Activated CD4-positive, alpha-beta T cell treated with anti-CD3 and anti-CD28 coated beads, Interleukin-2, amount 50 U/mL, for 16 hours (primary cell): ENCODE data around the gene WDR26.
"Not testable (repeated sequence)": the region's sequence is repeated elsewhere in the genome, so short reads cannot be mapped to it uniquely, and the experiment has no call there.

ENCODE experiments used
- DNase-seq: peaks from one replicate; pipeline ENCODE4 v3.0.0-alpha.2; 2020

Gene WDR26

DNA sequence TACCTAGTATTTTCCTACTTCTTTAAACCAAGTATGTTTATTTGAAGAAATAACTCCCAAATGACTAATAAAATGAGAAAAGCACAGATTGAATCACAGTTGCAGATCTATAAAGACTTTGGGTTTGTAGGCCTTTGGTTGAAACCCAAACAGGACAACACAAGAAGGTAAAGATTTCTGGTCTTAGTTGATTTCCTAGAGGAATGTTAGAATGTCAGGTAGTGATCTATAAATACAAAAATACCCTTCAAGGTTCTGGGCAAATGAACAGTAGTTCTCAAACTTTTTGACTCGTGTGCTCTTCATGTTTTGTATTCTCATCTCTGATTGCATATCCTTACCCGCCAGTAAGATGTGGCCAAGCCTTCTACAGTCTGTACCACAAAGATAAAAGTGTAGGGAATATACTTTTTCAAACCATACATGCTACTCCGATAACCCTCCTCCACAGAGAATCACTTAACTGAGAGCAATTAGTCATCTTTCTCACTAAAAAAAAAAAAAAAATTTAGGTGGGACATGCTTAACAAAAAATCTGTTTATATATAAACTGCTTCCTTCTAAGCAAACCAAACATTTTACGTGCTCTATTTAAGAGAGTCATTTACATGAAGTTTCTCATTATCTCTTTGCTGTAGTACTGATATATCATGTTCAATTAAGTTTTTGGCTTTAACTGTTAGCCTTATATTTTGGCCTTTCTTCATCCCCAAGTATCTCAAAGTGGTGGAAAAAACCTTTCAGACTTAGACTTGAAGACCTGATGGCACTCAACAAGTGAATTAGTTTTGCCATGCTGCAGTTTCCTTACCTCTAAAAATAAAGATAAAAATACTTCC is 42.0 kb downstream of the WDR26 start:
- no peak for DNase-seq

DNA sequence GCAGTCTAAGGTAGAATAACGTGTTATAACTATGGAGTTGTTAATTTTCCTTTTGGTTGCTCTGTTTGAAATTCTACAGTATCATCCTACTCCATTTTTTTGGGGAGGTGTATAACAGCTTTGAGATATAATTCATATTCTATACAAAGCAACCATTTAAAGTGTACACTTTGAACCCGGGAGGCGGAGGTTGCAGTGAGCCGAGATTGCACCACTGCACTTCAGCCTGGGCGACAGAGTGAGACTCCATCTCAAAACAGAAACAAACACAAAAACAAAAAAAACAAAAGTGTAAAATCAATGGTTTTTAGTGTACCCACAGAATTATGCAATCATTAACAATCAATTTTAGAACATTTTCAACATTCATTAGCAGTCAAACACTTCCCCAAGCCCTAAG is 44.1 kb downstream of the WDR26 start:
- no peak for DNase-seq

DNA sequence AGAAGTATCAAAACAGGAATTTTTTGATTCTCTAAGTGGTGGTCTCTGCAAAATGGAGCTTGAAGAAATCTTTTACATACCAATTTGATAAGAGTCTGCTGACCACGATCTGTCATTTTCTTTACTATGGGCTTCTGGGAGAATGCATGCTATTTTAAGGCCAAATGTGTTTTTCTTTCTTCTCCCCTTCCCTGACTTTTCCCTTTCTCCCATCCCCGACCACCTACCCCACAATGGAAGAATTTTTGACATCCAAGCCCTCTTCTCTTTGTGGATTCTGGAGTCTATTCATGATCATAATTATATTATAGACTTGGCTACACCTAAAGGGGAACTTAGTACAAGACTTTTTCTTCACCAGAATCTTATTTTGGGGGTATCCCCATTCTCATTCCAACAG is 46.7 kb downstream of the WDR26 start:
- no peak for DNase-seq

DNA sequence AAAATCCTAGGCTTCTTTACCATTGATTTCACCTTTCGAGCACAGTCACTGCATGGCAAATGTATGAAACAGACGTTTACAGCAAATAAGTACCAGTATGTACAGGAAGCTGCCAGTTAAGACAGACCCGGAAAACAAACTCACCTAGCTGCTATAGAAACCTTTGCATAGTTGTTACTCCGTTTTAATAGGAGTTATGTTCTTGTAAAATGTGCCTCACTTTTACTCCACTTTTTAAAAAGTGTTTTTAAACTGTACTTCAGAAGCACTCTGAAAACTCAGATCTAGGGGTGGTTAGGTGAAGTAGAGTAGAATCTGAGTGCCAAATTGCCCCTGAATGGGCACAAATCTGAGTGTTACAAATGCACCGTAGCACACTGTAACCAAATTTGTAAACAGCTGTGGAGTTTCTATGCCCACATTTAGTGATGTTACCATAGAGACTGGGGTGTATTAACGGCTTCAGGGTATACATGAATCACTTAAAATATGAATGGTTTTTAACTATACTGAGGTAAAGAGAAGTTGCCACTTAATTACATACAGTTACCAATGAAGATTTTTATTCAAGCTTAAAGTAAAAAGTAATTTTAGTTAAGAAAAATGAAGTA is 47.2 kb downstream of the WDR26 start:
- DNase-seq: no peak

DNA sequence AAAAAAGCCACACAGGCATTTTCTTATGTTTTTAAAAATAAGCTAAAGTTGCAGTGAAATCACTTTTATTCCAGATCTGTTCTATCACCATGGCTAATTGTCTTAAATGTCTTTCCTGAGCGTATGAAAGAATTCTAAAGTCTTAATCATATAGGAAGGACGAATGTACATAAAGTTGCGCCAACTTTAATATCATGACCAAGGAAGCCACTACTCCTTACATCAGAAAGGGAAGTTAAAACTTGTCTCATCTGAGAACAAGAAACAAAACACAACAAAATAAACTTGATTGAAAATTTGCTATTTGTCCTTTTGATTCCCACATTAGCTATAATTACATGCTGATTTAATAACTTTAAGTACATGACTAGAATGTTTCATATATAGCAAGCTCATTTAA is 51.4 kb downstream of the WDR26 start:
- DNase-seq: no peak

DNA sequence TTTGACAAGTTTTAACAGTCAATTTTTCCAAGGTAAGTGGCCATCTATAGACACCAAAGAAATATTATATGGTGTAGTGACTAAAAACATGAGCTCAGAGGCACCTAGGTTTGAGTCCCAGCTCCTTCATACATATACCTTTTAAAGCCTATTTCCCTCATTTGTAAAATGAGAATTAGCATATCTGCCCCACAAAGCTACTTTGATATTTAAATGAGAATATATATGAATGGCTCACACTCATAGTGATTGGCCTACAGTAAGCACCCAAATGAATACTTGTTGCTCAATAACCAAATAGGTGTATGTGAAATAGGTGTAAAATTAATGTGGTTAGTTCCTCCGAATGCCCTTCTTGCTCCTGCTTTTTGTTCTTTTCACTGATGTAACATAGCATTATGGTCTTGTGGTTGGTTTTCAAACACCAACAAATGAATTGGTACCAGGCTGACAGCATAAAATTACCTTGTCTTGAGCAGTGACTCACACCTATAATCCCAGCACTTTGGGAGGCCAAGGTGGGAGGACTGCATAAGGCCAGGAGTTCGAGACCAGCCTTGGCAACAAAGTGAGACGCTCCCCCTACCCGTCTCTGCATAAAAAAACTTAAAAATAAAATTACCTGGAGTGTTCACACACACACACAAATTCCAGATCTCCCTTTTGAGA is 52.6 kb downstream of the WDR26 start:
- DNase-seq: peak; percentile 38

DNA sequence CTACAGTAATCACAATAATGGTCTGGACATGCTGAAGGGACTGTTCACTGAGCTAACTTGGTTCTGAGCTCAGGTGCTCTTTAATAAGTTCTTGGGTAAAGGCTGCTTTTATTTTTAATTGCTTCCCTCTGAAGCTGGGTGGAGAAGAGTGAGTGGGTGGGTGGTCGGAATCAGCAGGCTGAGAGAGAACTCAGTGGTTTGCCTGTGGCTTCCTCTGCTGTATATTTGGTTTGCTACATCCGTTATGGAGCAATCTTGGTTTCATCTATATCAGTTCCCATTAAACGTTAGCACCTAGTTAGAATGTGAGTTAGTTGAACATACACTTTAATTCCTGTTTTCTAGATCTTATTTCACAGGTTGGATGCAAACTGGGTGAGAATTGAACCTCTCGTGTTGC is 54.6 kb downstream of the WDR26 start:
- peak; percentile 83 for DNase-seq

DNA sequence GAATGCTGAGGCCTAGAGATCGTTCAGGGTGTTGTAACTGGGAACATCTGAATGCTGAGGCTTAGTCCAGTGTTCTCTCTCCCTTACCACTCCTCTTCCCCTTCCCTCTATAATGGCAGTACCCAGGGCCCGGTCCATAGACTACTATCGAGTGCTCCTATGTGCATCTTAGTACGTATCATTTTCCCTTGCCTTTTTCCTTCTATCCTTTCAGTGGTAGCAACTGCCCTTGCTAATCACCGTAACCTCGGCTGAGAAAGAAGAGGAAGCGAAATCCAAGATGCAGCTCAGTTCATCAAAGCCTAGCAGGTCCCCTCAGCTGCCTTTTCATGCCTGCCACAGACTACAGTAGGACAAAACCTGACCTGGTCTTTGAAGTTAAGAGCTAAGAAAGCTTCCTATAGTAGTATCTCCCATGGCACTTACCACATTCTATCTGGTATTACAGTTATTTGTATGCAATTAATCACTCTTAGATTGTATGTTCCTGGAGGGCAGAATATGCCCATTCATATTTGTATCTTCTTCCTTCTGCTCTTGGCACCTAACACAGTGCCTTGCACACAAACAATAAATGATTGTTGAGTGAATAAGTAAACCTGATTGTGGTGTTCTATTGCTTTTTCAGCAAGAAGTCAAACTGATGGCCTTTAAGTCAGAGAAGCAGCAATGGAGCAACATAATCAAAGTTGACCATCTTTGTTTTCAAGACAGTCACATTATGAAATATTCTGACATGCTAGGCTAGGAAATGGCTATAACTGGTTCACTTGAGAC is 55.6 kb downstream of the WDR26 start:
- DNase-seq: no peak

DNA sequence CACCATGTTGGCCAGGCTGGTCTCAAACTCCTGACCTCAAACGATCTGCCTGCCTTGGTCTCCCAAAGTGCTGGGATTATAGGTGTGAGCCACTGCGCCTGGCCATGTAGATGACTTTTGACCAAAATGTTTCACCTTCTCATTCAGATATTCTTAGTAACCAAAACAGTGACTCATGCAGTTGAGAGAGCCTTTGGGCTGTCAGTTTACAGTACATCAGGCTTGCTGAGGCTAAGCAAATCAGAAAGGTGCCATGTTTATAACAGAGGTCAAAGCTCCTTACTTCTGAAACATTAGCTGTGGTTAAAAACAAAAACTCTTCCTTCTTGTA is 57.0 kb downstream of the WDR26 start:
- DNase-seq: peak; percentile 83

DNA sequence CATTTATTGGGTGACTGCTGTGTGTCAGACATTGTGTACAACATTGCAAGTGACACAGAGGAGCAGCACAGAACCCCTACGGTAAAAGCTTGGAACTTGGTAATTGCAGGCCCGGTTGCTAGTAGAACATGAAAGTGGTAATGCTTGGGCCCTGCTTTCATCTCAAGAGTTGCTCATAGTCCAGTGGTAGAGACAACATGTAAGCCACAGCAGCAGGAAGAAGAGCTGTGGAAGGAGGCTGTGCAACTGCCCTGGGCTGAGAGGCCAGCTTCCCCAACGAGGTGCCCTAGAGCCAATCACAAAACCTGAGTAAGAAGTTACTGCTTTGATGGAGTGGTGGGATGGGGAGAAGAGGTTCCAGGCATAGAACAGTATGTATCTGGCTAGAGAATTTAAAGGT is 59.5 kb downstream of the WDR26 start:
- peak; percentile 40 for DNase-seq

DNA sequence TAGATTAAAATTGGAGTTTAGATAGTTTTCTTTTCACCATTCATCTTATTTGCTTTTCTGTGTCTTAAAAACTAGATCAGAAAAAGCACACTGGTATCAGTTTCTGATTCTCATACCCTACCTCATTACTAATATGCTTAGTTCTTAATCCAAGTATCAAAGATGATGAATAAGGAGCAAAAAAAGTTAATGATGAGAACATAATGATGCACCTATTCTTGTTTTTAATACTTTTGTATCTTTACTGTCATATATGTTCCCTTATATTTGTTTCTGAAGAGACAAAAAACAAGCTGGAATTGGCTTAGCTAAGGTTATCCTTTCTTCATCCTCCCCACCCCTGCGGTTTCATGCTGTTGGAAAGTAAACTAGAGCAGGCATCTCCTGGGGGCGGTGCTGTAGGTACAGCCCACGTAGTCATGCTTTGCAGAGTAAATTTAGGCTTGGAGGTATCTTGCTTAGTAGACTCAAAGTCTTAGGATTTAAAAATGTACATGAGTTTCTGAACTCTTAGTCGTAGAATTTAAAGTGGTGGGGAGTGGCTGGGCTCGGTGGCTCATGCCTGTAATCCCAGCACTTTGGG is 61.5 kb downstream of the WDR26 start:
- no peak for DNase-seq

DNA sequence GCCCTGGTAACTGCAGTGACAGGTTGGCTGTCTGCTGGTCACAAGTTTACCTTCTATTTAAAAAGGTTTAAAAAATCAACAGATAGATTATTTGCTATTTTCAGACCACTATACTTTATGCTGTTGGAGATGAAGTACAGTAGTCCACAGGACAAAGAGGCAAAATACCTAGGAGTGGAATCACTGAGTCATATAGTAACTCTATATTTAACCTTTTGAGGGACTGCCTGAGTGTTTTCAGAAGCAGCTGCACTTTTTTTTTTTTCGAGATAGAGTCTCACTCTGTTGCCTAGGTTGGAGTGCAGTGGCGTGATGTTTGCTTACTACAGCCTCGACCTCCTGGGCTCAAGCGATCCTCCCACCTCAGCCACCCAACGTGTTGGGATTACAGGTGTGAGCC is 66.2 kb downstream of the WDR26 start:
- DNase-seq: peak; percentile 54

DNA sequence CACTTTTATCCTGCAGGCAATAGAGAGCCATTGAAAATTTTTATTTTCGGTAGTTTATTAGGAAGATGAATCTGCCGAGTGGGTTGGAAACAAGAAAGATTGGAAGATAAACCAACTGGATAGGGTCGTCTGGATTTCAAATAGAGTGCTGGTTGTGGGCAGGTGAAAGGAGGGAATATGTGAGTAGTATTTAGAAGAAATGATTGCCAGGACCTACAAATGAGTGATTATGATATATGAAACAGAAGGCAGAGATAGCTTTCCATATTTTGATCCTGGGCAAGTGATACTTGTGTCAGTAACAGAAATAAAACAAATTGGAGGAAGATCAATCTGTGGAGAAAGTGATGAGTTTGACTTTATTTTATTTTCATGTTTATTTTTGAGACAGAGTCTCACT is 75.4 kb downstream of the WDR26 start:
- no peak for DNase-seq

DNA sequence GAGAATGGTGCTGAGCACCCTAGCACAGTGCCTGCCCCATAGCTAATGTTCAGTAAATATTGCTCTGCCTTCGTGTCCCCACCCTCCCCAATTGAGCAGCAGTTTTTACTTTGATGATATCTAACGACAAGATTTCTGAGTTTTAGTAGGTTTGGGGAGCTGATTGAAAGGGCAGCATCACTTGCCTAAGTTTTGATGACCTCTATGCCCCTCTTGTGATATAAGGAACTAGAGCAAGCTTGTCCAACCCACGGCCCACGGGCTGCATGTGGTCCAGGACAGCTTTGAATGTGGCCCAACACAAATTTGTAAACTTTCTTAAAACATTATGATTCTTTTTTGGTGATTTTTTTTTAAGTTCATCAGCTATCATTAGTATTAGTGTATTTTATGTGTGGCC is 76.4 kb downstream of the WDR26 start:
- DNase-seq: no peak

DNA sequence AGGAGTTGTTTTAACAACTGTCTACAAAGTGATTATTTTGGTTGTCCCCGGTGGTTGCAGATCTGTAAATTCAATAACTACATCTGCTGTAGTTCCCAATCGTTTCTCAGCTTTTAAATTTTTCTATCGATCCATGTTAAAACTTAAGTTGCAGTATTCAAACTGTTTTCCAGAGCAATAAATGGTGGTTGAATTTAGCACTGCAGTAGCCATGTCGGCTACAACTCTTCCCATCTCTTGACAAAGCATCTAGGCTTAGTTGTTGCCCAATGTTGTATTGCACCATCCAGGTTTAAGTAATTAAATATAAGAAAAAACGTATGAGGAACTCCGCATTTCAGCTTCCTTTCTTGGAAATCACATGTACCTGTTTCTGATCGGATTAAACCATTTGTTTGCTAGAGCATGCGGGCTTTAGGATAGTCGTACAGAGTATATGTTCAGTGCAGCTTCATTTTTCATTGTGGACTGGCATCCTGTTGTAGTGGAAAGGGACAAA is 76.9 kb downstream of the WDR26 start:
- no peak for DNase-seq

DNA sequence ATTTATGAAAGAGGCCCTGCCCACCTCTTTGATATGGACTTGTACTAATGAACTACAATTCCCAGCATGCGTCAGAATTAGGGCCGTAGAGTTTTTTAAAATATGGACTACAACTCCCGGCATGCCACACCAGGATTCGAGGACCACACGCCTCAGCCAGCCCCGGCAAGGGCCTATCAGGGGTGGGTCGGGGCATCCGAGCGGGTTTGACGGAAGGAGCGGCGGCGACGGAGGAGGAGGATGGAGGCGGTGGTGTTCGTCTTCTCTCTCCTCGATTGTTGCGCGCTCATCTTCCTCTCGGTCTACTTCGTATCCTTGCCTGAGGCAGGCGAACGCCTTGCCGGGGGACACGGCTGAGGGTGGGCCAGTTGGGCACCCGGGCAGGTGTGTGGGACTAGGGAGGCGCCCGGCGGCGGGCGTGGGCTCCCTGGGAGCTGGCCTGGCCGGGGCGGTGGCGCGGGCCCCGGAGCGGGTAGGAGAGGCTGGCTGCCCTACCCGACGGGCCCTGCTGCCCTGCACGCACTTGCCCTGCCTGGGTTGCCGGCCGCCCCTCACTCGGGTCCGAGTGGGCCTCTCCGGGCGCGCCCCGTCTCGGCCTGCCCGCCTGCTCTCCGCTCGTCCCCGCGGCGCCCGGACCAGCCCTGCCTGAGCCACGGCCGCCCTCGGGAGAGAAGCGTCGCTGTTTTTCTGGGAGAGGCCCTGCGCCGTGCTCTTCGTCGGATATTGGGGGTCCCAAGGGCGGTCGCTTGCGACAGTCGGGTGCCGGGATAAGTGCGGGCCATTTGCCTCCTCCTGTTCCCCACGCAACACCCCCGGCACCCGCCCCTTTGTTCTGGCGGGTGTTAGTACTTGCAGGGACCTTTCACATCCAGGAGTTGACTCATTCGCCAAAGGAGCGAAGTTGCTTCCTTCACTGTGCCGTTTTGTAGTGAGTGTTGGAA is 77.6 kb downstream of the WDR26 start, which contains the start of gene CNIH4:
CNIH4 (plus strand) TSS at position 195 of the 941 bp plus-strand sequence; CDS start at position 241, 46 bp downstream.
- peak; percentile 96 for DNase-seq

DNA sequence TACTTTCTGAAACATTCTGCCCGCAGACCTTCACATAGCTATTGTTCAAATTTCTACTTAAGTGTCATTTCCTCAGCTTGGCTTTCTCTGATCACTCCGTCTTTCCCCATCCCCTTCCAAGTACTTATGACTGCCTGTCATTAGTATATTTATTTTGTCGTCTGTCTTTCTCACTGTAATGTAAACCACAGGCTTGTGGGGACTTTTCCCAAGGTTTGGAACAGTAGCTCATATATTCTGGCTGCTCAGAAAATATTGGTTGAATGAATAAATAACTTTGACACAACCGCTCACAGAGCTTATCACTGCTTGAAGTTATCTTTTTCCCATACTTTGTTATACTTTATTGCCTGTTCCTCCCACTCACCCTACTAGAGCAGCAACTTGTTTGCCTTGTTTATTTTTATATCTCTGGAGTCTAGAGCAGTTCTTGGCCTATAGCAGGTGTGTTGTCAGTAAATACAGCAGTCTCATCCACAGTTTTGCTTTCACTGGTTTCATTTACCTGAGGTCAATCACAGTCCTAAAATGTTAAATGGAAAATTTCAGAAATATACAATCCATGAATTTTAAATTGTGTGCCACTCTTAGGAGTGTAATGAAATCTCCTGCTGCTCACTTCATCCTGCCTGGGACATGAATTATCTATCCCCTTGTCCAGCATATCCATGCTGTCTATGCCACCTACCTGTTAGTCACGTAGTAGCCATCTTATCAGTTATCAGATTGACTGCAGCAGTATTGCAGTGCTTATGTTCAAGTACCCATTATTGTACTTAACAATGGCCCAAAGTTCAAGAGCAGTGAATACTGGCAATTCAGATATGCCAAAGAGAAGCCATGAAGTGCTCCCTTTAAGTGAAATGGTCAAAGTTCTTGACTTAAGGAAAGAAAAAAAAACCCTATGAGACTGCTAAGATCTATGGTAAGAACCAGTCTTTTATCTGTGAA is 80.3 kb downstream of the WDR26 start:
- DNase-seq: no peak

DNA sequence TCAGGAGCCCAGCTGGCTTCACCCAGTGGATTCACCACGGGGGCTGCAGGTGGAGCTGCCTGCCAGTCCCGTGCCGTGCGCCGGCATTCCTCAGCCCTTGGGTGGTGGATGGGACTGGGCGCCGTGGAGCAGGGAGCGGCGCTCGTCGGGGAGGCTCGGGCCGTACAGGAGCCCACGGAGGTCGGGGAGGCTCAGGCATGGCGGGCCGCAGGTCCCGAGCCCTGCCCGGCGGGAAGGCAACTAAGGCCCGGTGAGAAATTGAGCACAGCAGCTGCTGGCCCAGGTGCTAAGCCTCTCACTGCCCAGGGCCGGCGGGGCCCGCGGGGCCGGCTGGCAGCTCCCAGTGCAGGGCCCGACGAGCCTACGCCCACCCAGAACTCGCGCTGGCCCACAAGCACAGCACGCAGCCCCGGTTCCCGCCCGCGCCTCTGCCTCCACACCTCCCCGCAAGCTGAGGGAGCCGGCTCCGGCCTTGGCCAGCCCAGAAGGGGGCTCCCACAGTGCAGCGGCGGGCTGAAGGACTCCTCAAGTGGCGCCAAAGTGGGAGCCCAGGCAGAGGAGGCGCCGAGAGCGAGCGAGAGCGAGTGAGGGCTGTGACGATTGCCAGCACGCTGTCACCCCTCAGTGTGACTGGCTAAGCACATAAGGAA is 82.0 kb downstream of the WDR26 start:
- not testable (repeated sequence) for DNase-seq

DNA sequence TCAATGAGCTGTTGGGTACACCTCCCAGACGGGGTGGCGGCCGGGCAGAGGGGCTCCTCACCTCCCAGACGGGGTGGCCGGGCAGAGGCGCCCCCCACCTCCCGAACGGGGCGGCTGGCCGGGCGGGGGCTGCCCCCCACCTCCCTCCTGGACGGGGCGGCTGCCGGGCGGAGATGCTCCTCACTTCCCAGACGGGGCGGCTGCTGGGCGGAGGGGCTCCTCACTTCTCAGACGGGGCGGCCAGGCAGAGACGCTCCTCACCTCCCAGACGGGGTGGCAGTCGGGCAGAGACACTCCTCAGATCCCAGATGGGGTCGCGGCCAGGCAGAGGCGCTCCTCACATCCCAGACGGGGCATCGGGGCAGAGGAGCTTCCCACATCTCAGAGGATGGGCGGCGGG is 84.9 kb downstream of the WDR26 start:
- DNase-seq: not testable (repeated sequence)

DNA sequence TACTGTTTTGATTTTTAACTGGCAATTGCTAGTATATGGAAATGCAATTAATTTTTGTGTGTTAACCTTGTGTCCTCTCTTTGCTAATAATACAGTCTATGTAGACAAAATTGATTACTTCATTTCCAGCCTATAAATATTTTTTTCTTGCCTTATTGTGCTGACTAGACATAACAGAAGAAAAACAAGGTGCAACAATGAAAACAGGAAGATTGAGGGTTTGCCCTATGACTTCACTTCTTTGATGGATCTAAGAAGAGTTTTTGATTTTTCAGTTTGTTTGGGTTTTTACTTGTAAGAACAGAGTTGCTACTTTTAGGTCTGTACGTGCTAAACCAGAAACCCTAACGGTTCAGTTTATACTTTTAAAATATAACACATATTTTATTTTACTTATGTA is 86.5 kb downstream of the WDR26 start:
- DNase-seq: no peak
